ENCODE measurements around the gene PRM1.

GRCh38 chr16:11306381-11306780 is 25.3 kb upstream of the PRM1 start:
- no peak for TF ChIP-seq CTCF (IDR thresholded peaks at IDR 0.05)
- no peak for TF ChIP-seq POLR2A (IDR thresholded peaks at IDR 0.05)
